ENCODE results near the gene FAM43A. TPM values are rescaled to one million over a fixed set of nuclear protein-coding genes. Genes with fewer than 3 reads are reported as not detected.

Gene FAM43A
- total RNA-seq, 1 donor from 2014 or later, result 38.2 TPM

- peak overlapping the region; percentile 53 for H3K27ac Mint-ChIP-seq (ENCODE audit: unreplicated experiment)
- H3K4me1 Mint-ChIP-seq (ENCODE audit: unreplicated experiment), result peaks cover 17% of the 10 kb centered on the region
- no peaks in the 10 kb centered on the region for H3K9me3 Mint-ChIP-seq (ENCODE audit: unreplicated experiment)
- no peak overlapping the region for H3K4me3 Mint-ChIP-seq (ENCODE audit: unreplicated experiment)
- H3K36me3 Mint-ChIP-seq (ENCODE audit: unreplicated experiment), result peaks cover 6% of the 10 kb centered on the region
- peak; percentile 93 for TF ChIP-seq CTCF (IDR thresholded peaks at IDR 0.05)
- peaks cover 2% of the 10 kb centered on the region for H3K27me3 Mint-ChIP-seq (ENCODE audit: unreplicated experiment)
- peak; percentile 87 for DNase-seq (ENCODE audit: extremely low spot score, unreplicated experiment)
Measured at GRCh38 chr3:194682694-194683310, 2.9 kb upstream of the FAM43A start.

GRCh38 chr3:194683380-194683779 is 2.3 kb upstream of the FAM43A start:
- Mint-ChIP-seq H3K4me3 (ENCODE audit: unreplicated experiment) (no peak overlapping the region), H3K4me1 (ENCODE audit: unreplicated experiment) (peaks cover 20% of the 10 kb centered on the region), H3K9me3 (ENCODE audit: unreplicated experiment) (no peaks in the 10 kb centered on the region), H3K27me3 (ENCODE audit: unreplicated experiment) (peaks cover 2% of the 10 kb centered on the region), H3K27ac (ENCODE audit: unreplicated experiment) (peak overlapping the region; percentile 50), H3K36me3 (ENCODE audit: unreplicated experiment) (peaks cover 6% of the 10 kb centered on the region)
- no peak for DNase-seq (ENCODE audit: extremely low spot score, unreplicated experiment)
- no peak for TF ChIP-seq CTCF (IDR thresholded peaks at IDR 0.05)

DNA sequence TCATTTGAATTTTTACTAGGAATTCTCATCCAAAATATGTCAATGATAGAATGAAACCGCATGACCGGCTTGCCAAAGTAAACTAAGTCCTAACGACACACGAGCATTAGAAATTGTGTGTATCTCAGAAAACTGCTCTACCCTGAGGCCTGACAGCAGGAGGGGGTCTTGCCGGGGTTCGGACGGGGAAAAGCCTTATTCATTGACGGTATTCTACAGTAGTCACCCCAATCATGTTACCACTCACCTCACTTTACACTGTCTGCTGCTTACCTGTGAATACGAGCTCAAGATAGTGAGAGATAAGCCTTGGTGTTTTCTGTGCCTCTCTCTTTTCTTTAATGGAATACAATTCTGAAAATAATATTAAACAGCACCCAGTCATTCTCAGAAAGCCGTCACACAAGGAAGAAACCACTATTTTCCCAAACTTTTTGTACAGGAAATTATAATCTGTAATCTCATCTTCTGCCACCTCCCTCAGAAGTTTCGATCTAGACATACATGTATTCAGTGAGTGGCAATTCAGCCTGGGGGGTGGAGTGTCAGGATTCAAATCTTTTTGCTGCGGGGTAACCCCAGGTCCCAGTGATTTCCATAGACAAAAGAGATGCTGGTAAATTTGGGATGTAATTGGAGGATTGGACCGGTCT is 492 bp upstream of the FAM43A start:
- Mint-ChIP-seq H3K27me3 (ENCODE audit: unreplicated experiment) (peaks cover 2% of the 10 kb centered on the region), H3K4me3 (ENCODE audit: unreplicated experiment) (peak overlapping the region; percentile 94), H3K4me1 (ENCODE audit: unreplicated experiment) (peaks cover 36% of the 10 kb centered on the region), H3K36me3 (ENCODE audit: unreplicated experiment) (peaks cover 8% of the 10 kb centered on the region), H3K27ac (ENCODE audit: unreplicated experiment) (peak overlapping the region; percentile 45), H3K9me3 (ENCODE audit: unreplicated experiment) (no peaks in the 10 kb centered on the region)
- DNase-seq (ENCODE audit: extremely low spot score, unreplicated experiment), result no peak
- no peak for TF ChIP-seq CTCF (IDR thresholded peaks at IDR 0.05)

DNA sequence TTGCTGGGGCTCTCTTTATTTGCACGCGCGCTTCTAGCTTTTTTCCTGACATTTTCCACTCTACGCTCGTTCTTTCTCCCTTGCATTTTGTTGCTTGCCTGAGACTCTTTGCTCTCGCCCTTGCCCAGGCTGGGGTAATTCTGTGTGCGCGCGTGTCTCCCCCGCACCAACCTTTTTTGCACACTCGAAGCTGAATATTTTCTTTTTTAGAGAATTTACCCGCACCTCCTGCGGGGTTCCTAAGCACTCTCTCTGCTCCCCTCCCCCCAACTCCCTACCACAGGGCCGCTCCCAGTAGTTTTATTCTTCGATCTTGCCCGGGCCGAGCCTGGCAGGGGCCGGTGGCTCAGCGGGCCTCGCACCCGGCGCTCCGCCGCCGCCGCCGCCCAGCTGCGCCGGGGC is 732 bp downstream of the FAM43A start:
- no peak for TF ChIP-seq CTCF (IDR thresholded peaks at IDR 0.05)
- DNase-seq (ENCODE audit: extremely low spot score, unreplicated experiment), result no peak
- no peaks in the 10 kb centered on the region for H3K9me3 Mint-ChIP-seq (ENCODE audit: unreplicated experiment)
- H3K4me3 Mint-ChIP-seq (ENCODE audit: unreplicated experiment), result peak overlapping the region; percentile 94
- H3K4me1 Mint-ChIP-seq (ENCODE audit: unreplicated experiment), result peaks cover 47% of the 10 kb centered on the region
- H3K36me3 Mint-ChIP-seq (ENCODE audit: unreplicated experiment), result peaks cover 8% of the 10 kb centered on the region
- peak overlapping the region; percentile 68 for H3K27ac Mint-ChIP-seq (ENCODE audit: unreplicated experiment)
- no peaks in the 10 kb centered on the region for H3K27me3 Mint-ChIP-seq (ENCODE audit: unreplicated experiment)

DNA sequence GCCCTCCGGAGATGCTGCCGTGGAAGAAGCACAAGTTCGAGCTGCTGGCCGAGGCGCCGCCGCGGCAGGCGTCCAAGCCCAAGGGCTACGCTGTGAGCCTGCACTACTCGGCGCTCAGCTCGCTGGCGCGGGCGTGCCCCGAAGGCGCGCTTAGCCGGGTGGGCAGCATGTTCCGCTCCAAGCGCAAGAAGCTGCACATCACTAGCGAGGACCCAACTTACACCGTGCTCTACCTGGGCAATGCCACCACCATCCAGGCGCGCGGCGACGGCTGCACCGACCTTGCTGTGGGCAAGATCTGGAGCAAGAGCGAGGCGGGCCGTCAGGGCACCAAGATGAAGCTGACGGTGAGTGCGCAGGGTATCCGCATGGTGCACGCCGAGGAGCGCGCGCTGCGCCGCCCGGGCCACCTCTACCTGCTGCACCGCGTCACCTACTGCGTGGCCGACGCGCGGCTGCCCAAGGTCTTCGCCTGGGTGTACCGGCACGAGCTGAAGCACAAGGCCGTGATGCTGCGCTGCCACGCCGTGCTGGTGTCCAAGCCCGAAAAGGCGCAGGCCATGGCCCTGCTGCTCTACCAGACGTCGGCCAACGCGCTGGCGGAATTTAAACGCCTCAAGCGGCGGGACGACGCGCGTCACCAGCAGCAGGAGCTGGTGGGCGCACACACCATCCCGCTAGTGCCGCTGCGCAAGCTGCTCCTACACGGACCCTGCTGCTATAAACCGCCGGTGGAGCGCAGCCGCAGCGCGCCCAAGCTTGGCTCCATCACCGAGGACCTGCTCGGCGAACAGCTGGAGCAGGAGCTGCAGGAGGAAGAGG is 1.3 kb downstream of the FAM43A start:
- DNase-seq (ENCODE audit: extremely low spot score, unreplicated experiment), result no peak
- peaks cover 53% of the 10 kb centered on the region for H3K4me1 Mint-ChIP-seq (ENCODE audit: unreplicated experiment)

More for the DNA sequence above, 1.3 kb downstream of the FAM43A start:
- Mint-ChIP-seq H3K36me3 (ENCODE audit: unreplicated experiment) (peaks cover 8% of the 10 kb centered on the region), H3K27ac (ENCODE audit: unreplicated experiment) (peak overlapping the region; percentile 81), H3K4me3 (ENCODE audit: unreplicated experiment) (peak overlapping the region; percentile 94), H3K9me3 (ENCODE audit: unreplicated experiment) (no peaks in the 10 kb centered on the region), H3K27me3 (ENCODE audit: unreplicated experiment) (no peaks in the 10 kb centered on the region)
- TF ChIP-seq CTCF (IDR thresholded peaks at IDR 0.05), result no peak
